GM19455 (cell line): Measurements from ENCODE around the gene TNNT3.
"Not testable (repeated sequence)": the region's sequence is repeated elsewhere in the genome, so short reads cannot be mapped to it uniquely, and the experiment has no call there.

Experiments
- ATAC-seq: cut with Tn5 transposase; IDR thresholded peaks from one replicate; pipeline ENCODE4 v1.9.1; 2021; ENCODE audit not compliant: unreplicated experiment

Gene TNNT3

DNA sequence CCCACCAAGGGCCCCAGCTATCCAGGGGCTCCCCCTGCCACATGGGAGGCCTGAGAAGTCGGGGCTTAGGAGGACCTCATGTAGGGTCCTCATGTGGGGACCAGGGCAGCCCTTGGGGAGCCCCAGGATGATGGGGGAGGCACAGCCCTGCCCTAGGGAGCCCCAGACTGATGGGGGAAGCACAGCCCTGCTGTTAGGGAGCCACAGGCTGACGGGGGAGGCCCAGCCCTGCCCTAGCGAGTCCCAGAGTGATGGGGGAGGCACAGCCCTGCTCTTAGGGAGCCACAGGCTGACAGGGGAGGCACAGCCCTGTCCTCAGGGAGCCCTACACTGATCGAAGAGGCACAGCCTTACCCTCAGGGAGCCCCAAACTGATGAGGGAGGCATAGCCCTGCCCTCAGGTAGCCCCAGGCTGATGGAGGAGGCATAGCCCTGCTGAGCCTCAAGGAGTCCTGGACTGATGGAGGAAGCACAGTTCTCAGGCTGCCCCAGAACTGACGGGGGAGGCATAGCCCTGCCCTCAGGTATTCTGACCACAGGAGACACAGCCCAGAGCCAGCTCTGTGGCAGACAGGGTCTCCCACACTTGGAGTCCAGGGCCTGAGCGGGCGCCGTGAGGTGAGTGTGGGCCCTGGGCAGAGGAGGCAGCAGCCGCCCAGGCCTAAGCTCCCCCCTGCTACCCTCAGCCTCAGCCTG, 38.6 kb upstream of the TNNT3 start:
- ATAC-seq = no peak

DNA sequence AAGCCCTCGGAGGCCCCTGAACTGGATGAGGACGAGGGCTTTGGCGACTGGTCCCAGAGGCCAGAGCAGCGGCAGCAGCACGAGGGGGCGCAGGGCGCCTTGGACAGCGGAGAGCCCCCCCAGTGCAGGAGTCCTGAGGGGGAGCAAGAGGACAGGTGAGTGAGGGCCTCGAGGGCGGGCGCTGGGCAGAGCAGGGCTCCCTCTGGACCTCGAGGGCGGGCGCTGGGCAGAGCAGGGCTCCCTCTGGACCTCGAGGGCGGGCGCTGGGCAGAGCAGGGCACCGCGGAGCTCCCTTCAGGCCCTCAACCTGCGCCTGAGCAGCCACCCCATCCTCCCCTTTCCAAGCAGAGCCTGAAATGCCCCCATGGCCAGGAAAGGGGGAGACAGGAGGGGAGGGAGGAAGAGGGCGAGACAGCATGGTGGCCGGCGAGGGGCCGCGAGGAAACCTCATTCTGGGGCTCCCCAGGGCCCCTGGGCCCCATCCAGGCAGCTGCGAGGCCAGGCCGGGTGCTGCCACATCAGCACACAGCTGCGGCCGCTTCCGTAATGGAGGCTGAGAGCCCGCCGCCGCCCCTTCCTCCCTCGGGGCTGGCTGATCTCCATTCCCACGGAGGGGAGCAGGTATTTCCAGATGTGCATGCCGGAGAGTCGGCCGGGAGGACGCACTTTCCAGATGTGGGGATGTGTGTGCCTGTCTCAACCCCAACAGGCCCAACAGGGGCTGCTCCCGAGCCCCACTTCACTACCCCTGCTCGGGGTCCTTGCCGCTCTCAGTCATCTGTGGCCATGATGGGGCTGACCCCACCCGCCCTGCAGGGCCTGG, 37.9 kb upstream of the TNNT3 start:
- no peak for ATAC-seq

DNA sequence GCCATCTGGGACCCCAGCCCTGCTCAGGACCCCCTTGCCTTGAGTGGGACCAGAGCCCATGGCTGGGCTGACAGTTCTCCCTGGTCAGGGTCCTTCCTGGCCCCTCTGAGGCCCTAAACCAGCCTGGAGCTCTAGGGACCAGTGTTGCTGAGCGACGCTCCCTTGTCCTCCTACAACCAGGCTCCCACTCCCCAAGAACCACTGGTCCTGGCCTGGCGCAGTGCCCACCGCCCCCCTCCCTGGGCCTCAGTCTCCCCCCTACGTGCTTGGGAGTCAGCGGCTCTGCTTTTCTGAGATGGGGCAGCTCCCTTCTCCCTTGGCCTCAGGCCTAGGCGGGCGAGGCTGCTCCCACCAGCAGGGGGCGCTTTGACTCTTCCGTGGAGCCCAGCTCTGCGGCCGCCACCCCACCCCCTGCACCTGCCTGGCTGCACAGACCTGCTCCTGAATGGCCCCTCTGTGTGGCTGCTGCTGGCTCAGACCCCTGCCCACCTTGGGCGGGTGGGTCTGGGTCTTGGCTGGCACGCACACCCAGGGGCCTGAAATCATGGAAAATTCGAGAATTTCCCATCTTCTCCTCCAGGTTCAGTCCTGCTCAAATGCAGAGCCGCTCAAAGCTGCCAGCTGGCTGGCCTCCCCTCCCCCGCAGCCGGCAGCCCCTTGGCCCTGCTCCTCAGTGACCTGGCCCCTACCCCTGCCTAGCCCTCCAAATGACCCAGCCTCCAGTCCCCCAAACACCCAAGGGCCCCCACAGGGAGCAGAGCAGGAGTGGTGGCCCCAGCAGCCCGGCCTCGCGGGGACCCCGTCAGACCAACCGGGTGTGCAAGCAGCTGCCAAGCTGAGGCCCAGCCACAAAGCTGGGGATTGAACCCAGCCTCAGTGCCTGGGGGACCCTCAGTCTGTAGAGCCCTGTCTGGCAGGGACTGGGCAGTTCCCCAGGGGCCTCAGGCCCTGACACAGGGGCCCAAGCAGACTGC, 37.0 kb upstream of the TNNT3 start:
- no peak for ATAC-seq

DNA sequence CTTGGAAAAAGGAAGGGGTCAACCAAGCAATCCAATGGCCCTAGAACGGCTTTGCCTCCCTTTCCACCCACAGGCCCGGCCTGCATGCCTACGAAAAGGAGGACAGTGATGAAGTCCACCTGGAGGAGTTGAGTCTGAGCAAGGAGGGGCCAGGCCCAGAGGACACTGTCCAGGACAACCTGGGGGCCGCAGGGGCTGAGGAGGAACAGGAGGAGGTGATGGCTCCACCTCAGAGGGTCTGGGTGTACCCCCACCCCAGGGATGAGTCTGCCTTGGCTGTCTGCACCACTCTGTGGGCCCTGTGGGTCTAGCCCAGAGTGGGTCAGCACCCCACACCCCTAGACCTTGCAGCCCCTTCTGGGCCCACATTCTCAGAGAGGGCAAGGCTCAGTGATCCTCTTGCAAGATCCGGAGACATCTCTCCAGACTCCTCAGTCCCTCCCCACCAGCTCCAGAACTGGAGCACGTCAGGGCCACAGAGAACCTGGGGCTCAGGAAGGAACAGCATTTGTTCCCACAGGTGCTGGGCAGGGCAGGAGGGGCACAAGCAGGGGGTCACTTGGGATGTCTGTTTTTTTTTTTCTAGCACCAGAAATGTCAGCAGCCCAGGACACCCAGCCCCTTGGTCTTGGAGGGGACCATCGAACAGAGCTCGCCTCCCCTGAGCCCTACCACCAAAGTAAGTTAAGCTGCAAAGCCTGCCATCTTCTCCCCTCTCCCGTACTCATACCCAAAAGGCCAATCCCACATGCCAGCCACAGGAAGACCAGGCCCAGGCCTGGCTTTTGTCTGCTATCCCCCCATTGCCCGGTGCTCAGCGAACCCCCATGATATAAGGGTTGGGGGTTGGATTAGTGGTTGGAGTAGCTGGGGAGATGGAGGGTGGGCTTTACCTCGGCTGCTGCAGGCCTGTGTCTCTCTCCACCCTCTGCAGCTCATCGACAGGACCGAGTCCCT, 35.9 kb upstream of the TNNT3 start:
- ATAC-seq = no peak

DNA sequence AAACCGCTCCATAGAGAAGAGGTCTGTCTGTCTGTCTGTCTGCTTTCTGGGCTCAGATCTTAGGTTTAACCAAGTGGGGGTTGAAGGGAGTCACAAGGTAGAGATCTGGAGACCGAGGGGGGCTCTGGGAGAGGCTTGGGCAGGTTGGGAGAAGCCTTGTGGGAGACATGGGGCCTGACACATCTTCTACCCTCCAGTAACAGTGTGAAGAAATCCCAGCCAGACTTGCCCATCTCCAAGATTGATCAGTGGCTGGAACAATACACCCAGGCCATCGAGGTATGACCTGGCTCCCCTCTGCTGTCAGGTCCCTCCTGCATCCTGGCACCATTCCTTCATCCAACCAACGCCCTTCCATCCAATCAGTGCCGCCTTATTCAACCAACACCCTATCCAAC, 35.2 kb upstream of the TNNT3 start:
- no peak for ATAC-seq

DNA sequence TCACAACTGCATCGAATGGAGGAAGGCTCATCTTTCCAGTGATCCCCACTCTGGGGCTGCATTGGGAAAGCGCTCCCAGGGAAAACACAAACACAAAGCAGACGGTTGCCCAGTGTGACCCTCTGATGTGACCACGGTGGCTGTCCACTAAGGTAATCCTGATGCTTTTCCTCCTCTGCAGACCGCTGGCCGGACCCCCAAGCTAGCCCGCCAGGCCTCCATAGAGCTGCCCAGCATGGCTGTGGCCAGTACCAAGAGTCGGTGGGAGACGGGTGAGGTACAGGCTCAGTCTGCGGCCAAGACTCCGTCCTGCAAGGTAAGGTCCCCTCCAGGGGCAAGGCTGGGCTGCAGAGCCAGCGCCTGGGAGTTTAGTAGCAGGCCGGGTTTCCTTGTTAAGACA, 33.0 kb upstream of the TNNT3 start:
- ATAC-seq = not testable (repeated sequence)

DNA sequence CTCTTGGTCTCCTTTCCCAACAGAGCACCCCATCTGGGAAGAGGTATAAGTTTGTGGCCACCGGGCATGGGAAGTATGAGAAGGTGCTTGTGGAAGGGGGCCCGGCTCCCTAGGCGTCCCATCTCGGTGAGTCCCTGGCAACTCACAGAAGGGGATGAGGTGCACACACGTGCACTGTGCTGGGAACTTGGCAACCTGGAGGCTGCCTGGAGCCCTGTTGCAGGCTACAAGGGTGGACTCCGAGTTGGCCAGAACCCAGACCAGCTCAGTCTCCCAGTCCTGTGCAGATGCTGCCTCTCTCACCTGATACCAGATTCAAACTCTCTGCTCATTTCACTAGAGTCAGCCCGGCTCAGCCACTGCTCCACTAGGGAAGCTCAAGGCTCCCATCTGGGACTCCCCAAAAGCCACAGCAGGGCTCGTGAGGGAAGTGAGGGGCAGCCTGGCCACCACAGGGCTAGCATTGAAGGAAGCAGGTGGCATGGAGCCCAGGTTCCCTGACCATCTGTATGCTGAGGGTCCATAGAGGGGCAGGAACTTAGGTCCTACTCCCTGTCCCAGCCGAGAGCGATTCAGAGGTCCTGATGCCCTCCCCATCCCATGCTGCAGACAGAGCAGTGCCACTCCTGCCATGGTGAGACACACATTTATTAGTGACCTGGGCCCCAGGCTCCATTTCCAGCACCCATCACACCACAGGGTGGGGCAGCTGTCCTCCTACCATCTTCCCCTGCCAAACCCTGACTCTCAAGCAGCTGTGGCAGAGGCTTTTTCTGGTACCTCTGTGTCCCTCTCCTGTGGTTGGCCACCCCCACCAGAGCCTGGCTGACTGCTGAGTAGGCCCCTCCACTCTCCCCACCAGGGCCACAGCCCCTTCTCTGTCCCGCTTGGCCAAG, 31.8 kb upstream of the TNNT3 start:
- ATAC-seq = no peak

DNA sequence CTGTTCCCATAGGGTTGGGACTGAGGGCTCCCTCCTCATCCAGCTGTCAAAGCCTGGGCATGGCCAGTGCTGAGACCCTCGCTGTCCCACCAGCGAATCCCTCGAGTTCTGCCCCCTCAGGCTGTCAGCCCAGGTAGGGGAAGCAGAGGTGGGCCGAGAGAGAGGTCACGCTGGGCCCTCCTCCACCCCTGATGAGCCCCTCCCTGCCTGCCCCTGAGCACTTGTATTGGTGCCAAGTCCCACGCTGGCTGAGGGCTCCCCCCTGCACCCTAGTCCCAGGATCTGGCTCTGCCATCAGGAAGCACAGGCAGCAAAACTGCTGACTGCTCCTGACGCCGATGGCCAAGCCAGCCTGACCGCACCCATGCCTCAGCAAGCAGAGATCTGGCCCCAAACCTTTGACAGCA, 31.2 kb upstream of the TNNT3 start:
- no peak for ATAC-seq

DNA sequence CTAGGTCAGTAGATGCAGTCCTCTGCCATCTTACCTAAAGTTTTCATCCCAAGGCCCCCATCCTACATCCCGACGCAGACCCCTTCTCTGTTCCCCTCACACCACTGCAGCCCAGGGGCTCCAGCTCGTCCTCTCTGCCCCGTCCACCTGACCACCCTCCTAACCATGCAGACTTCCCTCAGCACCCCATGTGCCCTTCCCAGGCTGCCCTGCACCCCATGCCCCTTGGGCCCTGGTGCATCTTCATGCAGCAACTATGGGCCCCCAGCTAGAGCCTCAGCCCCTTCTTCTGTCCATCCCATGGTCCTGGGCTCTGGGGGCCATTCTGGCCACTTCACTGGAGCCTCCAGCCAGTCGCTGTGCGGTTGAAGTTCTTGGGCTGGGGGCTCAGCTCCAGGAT, 30.7 kb upstream of the TNNT3 start:
- no peak for ATAC-seq

DNA sequence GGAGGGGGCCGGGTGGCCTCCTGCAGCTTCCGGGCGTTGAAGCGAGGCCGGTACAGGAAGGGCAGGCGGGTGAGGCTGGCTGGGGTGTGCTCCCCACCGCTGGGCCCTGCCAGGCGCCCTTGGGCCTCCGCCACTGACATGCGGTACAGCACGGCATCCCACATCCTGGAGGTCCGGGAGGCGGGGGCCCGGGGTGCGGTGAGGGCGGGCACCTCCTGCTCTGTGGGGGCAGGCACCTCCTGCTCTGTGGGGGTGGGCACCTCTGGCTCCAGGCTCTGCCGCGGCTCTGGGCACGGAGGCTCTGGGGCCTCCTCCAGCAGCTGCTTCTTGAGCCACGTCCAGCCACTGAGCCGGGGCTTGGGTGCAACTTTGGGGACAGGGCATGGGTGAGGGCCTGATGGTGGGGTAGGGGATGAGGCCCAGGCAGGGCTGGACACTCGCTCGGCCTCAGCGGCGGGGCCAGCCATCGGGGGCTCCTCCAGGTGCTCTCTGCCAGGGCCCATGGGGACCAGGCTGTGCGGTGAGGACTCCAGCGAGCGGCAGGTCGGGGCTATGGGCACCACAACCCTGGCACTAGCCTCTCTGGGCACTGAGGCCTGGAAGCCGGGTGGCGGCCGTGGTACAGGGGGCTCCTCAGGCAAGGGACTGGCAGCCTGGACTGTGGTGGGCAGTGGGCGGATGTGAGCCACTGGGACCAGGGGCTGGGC, 30.1 kb upstream of the TNNT3 start:
- ATAC-seq = no peak

DNA sequence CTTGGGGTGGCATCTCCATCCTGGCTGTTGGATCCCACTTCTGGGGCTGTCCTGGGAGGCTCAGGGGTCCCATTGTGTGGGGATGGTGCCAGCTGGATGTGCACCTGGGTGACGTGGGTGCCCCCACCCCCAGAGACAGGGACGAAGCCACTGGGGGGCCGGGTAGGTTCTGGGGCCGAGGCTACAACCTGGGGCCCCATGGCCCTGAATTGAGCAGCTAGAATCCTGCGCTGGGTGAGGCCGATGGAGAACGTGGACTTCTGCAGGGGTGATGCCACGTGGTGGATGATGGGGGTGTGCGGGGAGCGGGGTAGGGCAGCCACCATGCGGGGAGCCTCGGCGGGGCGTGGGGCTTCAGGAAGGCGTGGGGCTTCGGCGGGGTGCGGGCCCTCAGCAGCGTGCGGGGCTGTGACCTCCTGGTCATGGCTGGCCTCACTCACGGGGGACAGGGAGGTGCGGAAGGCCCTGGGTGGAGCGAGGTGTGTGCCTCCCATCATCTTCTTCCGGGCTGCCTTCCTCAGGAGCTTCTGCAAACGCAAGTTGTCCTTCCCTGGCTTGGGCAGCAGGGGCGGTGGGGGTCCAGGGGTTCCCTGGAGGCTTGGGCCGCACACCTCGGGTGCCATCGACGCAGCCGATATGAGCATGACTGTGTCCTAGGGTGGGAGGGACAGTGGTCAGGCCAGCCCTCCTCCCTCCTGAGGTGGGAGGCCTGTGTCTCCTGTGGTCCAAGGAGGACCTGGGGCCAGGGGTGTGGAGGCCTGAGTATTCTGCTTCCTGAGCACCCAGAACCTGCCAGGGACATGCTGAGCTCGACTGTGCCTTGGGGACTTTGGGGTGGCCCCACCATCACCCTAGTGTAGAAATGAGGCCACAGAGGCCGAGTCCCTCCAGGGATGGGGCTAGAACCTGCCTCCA, 29.3 kb upstream of the TNNT3 start:
- ATAC-seq = no peak

DNA sequence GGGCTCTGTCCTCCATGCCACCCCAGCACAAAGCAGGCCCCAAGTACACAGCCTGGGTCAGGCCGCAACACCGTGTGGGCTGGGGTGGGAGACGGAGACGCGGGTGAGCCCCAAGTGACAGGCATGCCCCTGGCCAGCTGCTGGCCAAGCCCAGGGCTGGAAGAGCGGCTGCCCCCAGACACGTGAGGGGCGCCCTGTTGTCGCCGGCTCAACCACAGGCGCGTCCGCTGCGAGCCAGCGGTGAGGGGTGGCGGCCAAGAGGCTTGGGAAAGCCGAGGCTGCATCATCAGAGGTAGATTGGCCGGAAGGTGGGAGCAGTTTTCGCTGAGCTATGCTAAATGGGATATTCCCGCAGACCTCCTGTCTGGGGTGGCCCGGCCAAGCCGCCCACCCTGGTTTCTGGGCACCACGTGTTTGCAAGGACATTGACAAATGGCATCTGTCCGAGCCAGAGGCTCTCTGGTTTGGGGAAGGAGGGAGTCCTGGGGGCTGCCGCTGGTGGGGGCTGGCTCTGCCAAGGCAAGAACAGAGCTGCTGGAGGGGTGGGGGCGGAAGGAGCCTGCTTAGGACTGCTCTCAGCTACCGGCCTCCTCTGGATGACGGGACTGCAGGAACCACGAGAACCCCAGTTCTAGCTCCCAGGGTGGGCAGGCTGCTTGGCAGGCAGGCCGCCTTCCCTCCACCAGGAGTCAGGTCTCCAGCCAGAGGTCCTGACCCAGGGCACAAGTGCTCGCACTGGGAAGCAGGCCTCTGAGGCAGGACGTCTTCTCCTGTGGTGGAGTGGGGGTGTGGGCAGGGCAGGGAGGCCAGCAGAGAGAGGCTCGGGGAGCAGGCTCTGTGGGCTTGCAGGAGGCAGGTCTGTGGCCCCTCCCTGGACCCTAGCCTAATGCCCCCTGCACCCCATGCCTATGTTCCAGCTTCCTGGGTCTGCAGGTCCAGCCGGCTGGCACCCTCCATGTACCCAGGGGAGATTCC, 28.4 kb upstream of the TNNT3 start:
- ATAC-seq = no peak

DNA sequence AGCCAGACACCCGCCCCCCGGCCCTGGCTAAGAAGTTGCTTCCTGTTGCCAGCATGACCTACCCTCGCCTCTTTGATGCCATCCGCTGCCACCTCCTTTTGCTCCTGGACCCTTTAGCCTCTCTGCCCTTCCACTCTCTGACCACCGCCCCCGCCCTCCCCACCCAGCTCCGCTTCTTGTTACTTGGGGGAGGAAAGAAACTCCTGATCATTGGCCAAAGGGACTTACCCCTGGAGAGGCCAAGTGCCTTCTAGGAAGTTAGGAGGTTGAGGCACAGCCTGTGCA, 27.7 kb upstream of the TNNT3 start, which contains the start of gene PRR33:
TSS of gene PRR33 (minus strand) at position 65 of the 285 bp plus-strand sequence. CDS start 1,311 bp downstream, outside the sequence.
- ATAC-seq = no peak

DNA sequence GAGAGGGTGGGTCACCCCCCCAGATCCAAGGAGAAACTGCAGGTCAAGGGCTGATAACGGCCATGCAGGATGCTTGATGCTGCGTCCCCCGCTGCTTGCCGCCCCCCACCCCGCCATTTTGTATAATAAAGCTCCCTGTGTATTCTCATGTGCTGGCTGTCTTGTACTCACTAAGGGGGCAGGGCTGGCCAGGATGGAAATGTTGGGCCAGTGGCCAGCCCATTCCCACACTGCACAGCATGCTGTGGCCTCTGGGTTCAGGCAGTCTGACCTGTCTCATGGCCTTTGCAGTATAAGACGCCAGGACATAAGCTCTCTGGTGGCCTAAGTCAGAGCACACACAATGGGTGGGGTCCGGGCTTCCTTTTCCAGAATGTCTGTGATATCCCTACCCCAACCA, 27.4 kb upstream of the TNNT3 start:
- no peak for ATAC-seq

DNA sequence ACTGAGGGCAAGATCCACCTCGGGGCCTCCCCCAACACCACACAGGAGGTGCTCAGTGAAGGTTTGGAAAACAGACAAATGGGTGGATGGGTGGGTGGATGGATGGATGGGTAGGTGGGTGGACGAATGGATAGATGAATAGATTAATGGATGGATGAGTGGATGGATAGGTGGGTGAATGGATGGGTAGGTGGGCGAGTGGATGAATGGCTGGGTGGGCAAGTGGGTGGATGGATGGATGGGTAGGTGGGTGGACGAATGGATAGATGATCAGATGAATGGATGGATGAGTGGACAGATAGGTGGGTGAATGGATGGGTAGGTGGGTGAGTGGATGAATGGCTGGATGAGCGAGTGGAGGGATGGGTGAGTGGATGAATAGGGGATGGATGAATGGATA, 26.9 kb upstream of the TNNT3 start:
- no peak for ATAC-seq

DNA sequence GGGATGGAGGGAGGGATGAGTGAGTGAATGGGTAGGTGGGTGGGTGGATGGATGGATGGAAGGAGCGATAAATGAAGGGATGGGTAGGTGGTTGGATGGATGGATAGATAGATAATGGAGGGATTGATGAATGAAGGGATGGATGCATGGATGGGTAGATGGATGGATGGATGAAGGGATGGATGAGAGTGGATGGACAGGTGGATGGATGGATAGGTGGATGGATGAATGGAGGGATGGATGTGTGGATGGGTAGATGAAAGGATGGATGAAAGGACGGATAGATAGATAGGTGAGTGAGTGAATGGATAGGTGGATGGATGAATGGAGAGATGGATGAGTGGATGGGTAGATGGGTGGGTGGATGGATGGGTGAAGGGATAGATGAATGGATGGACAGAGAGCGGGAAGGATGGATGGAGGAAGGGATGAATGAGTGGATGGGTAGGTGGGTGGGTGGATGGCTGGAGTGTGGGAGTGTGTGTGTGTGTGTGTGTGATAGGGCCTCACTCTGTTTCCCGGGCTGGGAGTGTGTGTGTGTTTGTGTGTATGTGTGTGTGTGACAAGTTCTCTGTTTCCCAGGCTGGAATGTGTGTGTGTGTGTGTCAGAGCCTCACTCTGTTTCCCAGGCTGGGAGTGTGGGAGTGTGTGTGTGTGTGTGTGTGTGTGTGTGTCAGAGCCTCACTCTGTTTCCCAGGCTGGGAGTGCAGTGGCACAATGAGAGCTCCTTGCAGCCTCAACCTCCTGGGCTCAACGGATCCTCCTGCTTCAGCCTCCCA, 25.7 kb upstream of the TNNT3 start:
- no peak for ATAC-seq
